ENCODE data around the gene PAPPA. TPM values are rescaled to one million over a fixed set of nuclear protein-coding genes. Genes with fewer than 3 reads are reported as not detected.

Gene PAPPA
- total RNA-seq, 1 experiment from 2014 or later = 0.22 TPM

GRCh38 chr9:116365056-116365471 lies 211.5 kb downstream of the PAPPA start (continued):
- TF ChIP-seq STAT6 (CRISPR knock-in tag; conservative IDR thresholded peaks at IDR 0.05; ENCODE audit: low read depth) (no peak), ZNF263 (CRISPR knock-in tag; IDR thresholded peaks at IDR 0.05; ENCODE audit: low read depth) (no peak), ZNF416 (CRISPR knock-in tag; IDR thresholded peaks at IDR 0.05) (no peak), USF1 (CRISPR knock-in tag; IDR thresholded peaks at IDR 0.05) (no peak), ETV6 (CRISPR knock-in tag; IDR thresholded peaks at IDR 0.05) (no peak), ZNF121 (CRISPR knock-in tag; IDR thresholded peaks at IDR 0.05) (no peak), NR2C2 (CRISPR knock-in tag; IDR thresholded peaks at IDR 0.05) (no peak)

GRCh38 chr9:116366241-116366640 lies 212.7 kb downstream of the PAPPA start:
- CTCF ChIA-PET = no interaction called here

GRCh38 chr9:116368680-116369079 lies 215.1 kb downstream of the PAPPA start:
- H3K9me3 Mint-ChIP-seq = no peaks in the 10 kb centered on the region
- H3K27ac Mint-ChIP-seq = no peak overlapping the region
- no peak overlapping the region for H3K4me3 Mint-ChIP-seq
- no peak for ATAC-seq
- H3K4me1 Mint-ChIP-seq = peaks cover 7% of the 10 kb centered on the region
- ChIA-PET CTCF (interaction anchor here (0.7 to 0.9 kb wide), 2 partner anchors 114 to 122 kb away, joined by 3 read pairs; no protein-coding TSS in a partner anchor), POLR2A (no interaction called here)
- no peak for DNase-seq (ENCODE audit: low spot score)
- no peaks in the 10 kb centered on the region for H3K36me3 Mint-ChIP-seq
- H3K27me3 Mint-ChIP-seq (ENCODE audit: low read depth) = no peaks in the 10 kb centered on the region
- TF ChIP-seq ZNF138 (CRISPR knock-in tag; conservative IDR thresholded peaks at IDR 0.05) (no peak), ATF2 (CRISPR knock-in tag; IDR thresholded peaks at IDR 0.05; ENCODE audit: borderline replicate concordance, low read depth) (no peak), CTCF (IDR thresholded peaks at IDR 0.05) (no peak), ERG (CRISPR knock-in tag; IDR thresholded peaks at IDR 0.05) (no peak), FOXK1 (CRISPR knock-in tag; IDR thresholded peaks at IDR 0.05) (no peak), TP53 (CRISPR knock-in tag; IDR thresholded peaks at IDR 0.05) (no peak), ZNF671 (CRISPR knock-in tag; IDR thresholded peaks at IDR 0.05) (no peak), AR (CRISPR knock-in tag; IDR thresholded peaks at IDR 0.05) (no peak), TEAD4 (CRISPR knock-in tag; IDR thresholded peaks at IDR 0.05) (no peak), GABPB1 (CRISPR knock-in tag; IDR thresholded peaks at IDR 0.05) (no peak), MAX (CRISPR knock-in tag; IDR thresholded peaks at IDR 0.05) (no peak), FOXJ3 (CRISPR knock-in tag; IDR thresholded peaks at IDR 0.05; ENCODE audit: borderline replicate concordance) (no peak), TEAD1 (CRISPR knock-in tag; IDR thresholded peaks at IDR 0.05) (no peak), SMAD4 (CRISPR knock-in tag; IDR thresholded peaks at IDR 0.05) (no peak), NFYB (CRISPR knock-in tag; conservative IDR thresholded peaks at IDR 0.05; ENCODE audit: low read depth) (no peak)

More at GRCh38 chr9:116366241-116366640, 212.7 kb downstream of the PAPPA start:
- H3K27me3 Mint-ChIP-seq (ENCODE audit: low read depth) = no peaks in the 10 kb centered on the region
- peaks cover 7% of the 10 kb centered on the region for H3K4me1 Mint-ChIP-seq
- no peak for DNase-seq (ENCODE audit: low spot score)
- POLR2A ChIA-PET = no interaction called here
- no peaks in the 10 kb centered on the region for H3K36me3 Mint-ChIP-seq
- H3K9me3 Mint-ChIP-seq = no peaks in the 10 kb centered on the region
- no peak overlapping the region for H3K4me3 Mint-ChIP-seq
- H3K27ac Mint-ChIP-seq = no peak overlapping the region
- ATAC-seq = no peak
- TF ChIP-seq RELA (CRISPR knock-in tag; IDR thresholded peaks at IDR 0.05; ENCODE audit: borderline replicate concordance) (no peak), SOX15 (CRISPR knock-in tag; IDR thresholded peaks at IDR 0.05) (no peak)

Measured in WTC11 (cell line).